Mesenchymal stem cell (in vitro differentiated cells and primary cell): ENCODE data around the gene NMBR. TPM values are rescaled to one million over a fixed set of nuclear protein-coding genes. Genes with fewer than 3 reads are reported as not detected.

ENCODE experiments used
- DNase-seq: peaks from one replicate; pipeline ENCODE4 v3.0.0-alpha.2; 2013
- H2AFZ ChIP-seq: one replicate; pipeline ENCODE4 v1.6.1; 2013; ENCODE audit warnings: low read depth, mild to moderate bottlenecking, control low read depth, inconsistent platforms, low read length, moderate library complexity
- H2AK5ac ChIP-seq: 2 replicates; pipeline ENCODE4 v1.6.1; 2013; ENCODE audit warnings: low read length, moderate library complexity, mild to moderate bottlenecking, inconsistent platforms; ENCODE audit not compliant: severe bottlenecking
- H2BK120ac ChIP-seq: one replicate; pipeline ENCODE4 v1.6.1; 2013; ENCODE audit warnings: low read depth, mild to moderate bottlenecking, inconsistent platforms, low read length, moderate library complexity
- H2BK12ac ChIP-seq, 2 experiments: one replicate each; pipeline ENCODE4 v1.6.1; 2013; ENCODE audit warnings: inconsistent platforms in 2 of 2, low read length in 2 of 2, mild to moderate bottlenecking in 2 of 2, moderate library complexity in 2 of 2, control low read depth in 1 of 2
- H2BK15ac ChIP-seq: one replicate; pipeline ENCODE4 v1.6.1; 2013; ENCODE audit warnings: mild to moderate bottlenecking, low read depth, inconsistent platforms; ENCODE audit not compliant: poor library complexity, severe bottlenecking
- H2BK5ac ChIP-seq: 2 replicates; pipeline ENCODE4 v1.6.1; 2013; ENCODE audit warnings: low read depth, mild to moderate bottlenecking, low read length, control low read depth, inconsistent platforms; ENCODE audit not compliant: poor library complexity, severe bottlenecking
- H3K14ac ChIP-seq, 2 experiments: one replicate each; pipeline ENCODE4 v1.6.1; 2013; ENCODE audit warnings: inconsistent platforms in 2 of 2, low read length in 2 of 2, control low read depth in 1 of 2, mild to moderate bottlenecking in 1 of 2, moderate library complexity in 1 of 2
- H3K18ac ChIP-seq, 2 experiments: one replicate each; pipeline ENCODE4 v1.6.1; 2013; ENCODE audit warnings: inconsistent platforms in 2 of 2, low read length in 2 of 2, control low read depth in 1 of 2, low read depth in 1 of 2, mild to moderate bottlenecking in 1 of 2
- H3K23ac ChIP-seq, 2 experiments: one replicate each; pipeline ENCODE4 v1.6.1; 2013; ENCODE audit warnings: inconsistent platforms in 2 of 2, low read length in 2 of 2, mild to moderate bottlenecking in 2 of 2, moderate library complexity in 2 of 2, control low read depth in 1 of 2
- H3K27ac ChIP-seq: 2 replicates; pipeline ENCODE4 v1.5.1; 2013; ENCODE audit warnings: mild to moderate bottlenecking, moderate library complexity, low read length, control low read depth, inconsistent platforms; ENCODE audit not compliant: poor library complexity, severe bottlenecking
- H3K27me3 ChIP-seq, 2 experiments: 2 replicates each; pipeline versions ENCODE4 v1.6.1 to v1.7.0; 2013; ENCODE audit warnings: low read length in 2 of 2, mild to moderate bottlenecking in 2 of 2, moderate library complexity in 2 of 2, control low read depth in 1 of 2, inconsistent platforms in 1 of 2; ENCODE audit not compliant: control insufficient read depth in 1 of 2, insufficient read depth in 1 of 2
- H3K36me3 ChIP-seq, 2 experiments: 2 replicates each; pipeline versions ENCODE4 v1.6.1 to v1.7.0; 2013; ENCODE audit warnings: low read length in 2 of 2, control low read depth in 1 of 2, inconsistent platforms in 1 of 2, low read depth in 1 of 2, mild to moderate bottlenecking in 1 of 2; ENCODE audit not compliant: insufficient read depth in 2 of 2, control insufficient read depth in 1 of 2
- H3K4ac ChIP-seq, 2 experiments: one replicate each; pipeline ENCODE4 v1.6.1; 2013; ENCODE audit warnings: inconsistent platforms in 2 of 2, low read length in 2 of 2, mild to moderate bottlenecking in 2 of 2, moderate library complexity in 2 of 2, control low read depth in 1 of 2, low read depth in 1 of 2
- H3K4me1 ChIP-seq: 2 replicates; pipeline ENCODE4 v1.6.1; 2013; ENCODE audit warnings: low read depth, low read length, control low read depth; ENCODE audit not compliant: control insufficient read depth, insufficient read depth
- H3K4me2 ChIP-seq: 2 replicates; pipeline ENCODE4 v1.6.1; 2013; ENCODE audit warnings: low read length, mild to moderate bottlenecking, inconsistent platforms; ENCODE audit not compliant: poor library complexity, severe bottlenecking
- H3K4me3 ChIP-seq, 2 experiments: 2 replicates each; pipeline versions ENCODE4 v1.5.1 to v1.7.0; 2013; ENCODE audit warnings: low read length in 2 of 2, mild to moderate bottlenecking in 2 of 2, control low read depth in 1 of 2, low read depth in 1 of 2; ENCODE audit not compliant: insufficient read depth in 1 of 2
- H3K79me1 ChIP-seq: replicated peaks from 2 replicates; pipeline ENCODE4 v1.6.1; 2013; ENCODE audit warnings: mild to moderate bottlenecking, control low read depth, low read length, inconsistent platforms; ENCODE audit not compliant: poor library complexity, severe bottlenecking
- H3K9ac ChIP-seq: 2 replicates; pipeline ENCODE4 v1.7.0; 2013; ENCODE audit warnings: mild to moderate bottlenecking, low read length, moderate library complexity
- H3K9me3 ChIP-seq: 2 replicates; pipeline ENCODE4 v1.7.0; 2013; ENCODE audit warnings: mild to moderate bottlenecking, low read length; ENCODE audit not compliant: control insufficient read depth
- H4K8ac ChIP-seq: one replicate; pipeline ENCODE4 v1.6.1; 2013; ENCODE audit warnings: inconsistent platforms, mild to moderate bottlenecking, low read length, moderate library complexity
- H4K91ac ChIP-seq: one replicate; pipeline ENCODE4 v1.6.1; 2013; ENCODE audit warnings: mild to moderate bottlenecking, low read length, inconsistent platforms
- WGBS: methylation state at CpG from one replicate; pipeline ENCODE4 v1.1.7; 2013; ENCODE audit warnings: mixed read lengths; 5-methylcytosine and 5-hydroxymethylcytosine counted together
- polyA plus RNA-seq, 2 experiments: library from polyadenylated mRNA; stranded (reverse); fragments of 200-250 nt; gene quantifications; one replicate each; pipeline ENCODE4 v1.2.3, GENCODE V29; 2013

Gene NMBR
- polyA plus RNA-seq (2013, experiment 1 of 2): 0.06 TPM
- not detected for polyA plus RNA-seq (2013, experiment 2 of 2)

DNA sequence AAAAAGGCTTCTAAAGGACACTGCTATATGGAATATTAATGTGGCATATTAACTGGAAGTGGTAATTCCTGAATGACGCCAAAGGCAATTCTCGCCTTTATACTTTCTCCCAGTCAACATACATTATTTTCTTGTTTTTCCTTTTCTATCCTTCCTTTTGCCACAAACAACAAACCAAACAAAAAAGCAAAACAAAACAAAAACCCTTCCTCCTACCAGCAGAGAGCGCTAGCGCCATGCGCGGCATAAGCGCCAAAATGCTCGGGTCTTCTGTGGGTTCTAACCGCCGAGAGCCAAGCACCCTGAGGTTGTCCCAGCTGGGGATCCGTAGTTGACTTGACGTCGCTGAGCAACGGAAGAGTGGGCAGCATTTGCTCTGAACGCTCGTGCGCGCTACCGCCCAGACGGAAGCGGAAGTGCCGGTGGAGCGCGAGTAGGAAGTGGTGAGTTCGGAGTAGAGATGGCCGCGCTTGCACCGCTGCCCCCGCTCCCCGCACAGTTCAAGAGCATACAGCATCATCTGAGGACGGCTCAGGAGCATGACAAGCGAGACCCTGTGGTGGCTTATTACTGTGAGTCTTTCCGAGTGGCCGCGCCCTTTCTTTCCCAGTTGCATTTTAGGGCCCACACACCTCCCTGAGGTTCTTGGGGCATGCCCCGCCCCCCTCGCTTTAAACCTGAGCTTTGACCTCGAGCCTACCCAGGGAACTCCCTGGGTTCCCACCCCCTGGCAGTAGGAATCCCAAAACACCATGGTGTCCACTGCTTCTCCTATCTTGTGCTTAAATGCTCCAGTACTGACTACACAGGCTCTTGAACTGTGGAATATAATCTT lies at the start of gene NMBR, which contains the start of gene VTA1:
Gene NMBR (minus strand): TSS at position 295 of the 835 bp plus-strand sequence. CDS start 58,464 bp downstream, outside the sequence.
Gene VTA1 (plus strand): TSS at position 436 of the 835 bp plus-strand sequence. CDS start 25 bp downstream, at position 461.
- peak within 1 kb of the TSS; percentile 5 to 63 for H3K4ac ChIP-seq
- H3K9me3 ChIP-seq: no peaks in the 10 kb centered on the region
- no peak within 1 kb of the TSS for H4K91ac ChIP-seq
- H3K79me1 ChIP-seq: peaks cover 3% of the 10 kb centered on the region
- no peak within 1 kb of the TSS for H3K23ac ChIP-seq
- peak within 1 kb of the TSS; percentile 10 for H2AK5ac ChIP-seq
- H3K4me1 ChIP-seq: no peaks in the 10 kb centered on the region
- H3K9ac ChIP-seq: peak within 1 kb of the TSS; percentile 95
- H4K8ac ChIP-seq: peak within 1 kb of the TSS; percentile 83
- no peak within 1 kb of the TSS for H2BK15ac ChIP-seq
- H2AFZ ChIP-seq: peak within 1 kb of the TSS; percentile 55
- no peak within 1 kb of the TSS for H2BK120ac ChIP-seq
- peaks cover 0 to 2% of the 10 kb centered on the region in 2 experiments for H3K36me3 ChIP-seq
- H3K4me3 ChIP-seq: peak within 1 kb of the TSS; percentile 81 to 95
- peak within 1 kb of the TSS; percentile 80 for H3K4me2 ChIP-seq
- no peak within 1 kb of the TSS for H2BK5ac ChIP-seq
- peak within 1 kb of the TSS; percentile 37 to 44 for H3K18ac ChIP-seq
- peak; percentile 99 for DNase-seq
- no peak within 1 kb of the TSS for H3K14ac ChIP-seq
- H2BK12ac ChIP-seq: no peak within 1 kb of the TSS
- H3K27me3 ChIP-seq: no peaks in the 10 kb centered on the region
- peak within 1 kb of the TSS; percentile 26 for H3K27ac ChIP-seq
- under 1% methylated on average over 38 of the region's 38 CpGs for WGBS

DNA sequence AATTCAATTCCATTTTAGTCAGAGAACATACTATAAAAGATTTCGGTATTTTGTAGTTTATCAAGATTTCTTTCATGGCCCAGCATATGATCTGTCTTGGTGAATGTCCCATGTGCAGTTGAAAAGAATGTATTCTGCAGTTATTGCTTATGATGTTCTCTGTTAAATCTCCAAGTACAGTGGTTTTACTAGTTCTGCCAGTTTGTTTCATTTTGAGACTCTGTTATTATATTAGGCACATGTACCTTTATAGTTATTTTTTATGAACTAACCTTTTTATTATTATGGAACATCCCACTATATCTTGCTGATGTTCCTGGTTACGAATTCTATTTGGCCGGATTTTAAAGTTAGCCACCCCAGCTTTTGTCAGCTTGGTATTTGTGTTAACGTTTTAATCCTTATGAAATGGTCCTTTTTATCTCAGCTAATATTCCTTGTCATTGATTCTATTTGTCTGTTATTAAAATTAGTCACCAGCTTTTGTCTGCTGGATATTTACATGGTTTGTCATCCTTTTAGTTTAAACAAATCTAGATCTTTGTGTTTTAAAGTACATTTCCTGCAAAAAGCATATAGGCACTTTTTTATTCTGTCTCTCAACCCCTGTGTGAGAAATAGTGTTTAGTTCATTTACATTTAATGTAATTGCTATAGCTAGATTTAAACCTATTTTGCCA lies 49.1 kb upstream of the NMBR start:
- Histone ChIP-seq H3K18ac (no peak overlapping the region), H3K27me3 (no peaks in the 10 kb centered on the region), H2BK120ac (no peak overlapping the region), H3K9me3 (no peaks in the 10 kb centered on the region), H2BK5ac (no peak overlapping the region), H2AFZ (no peak overlapping the region), H4K8ac (no peak overlapping the region), H3K36me3 (peaks cover 0 to 49% of the 10 kb centered on the region in 2 experiments), H3K4me1 (no peaks in the 10 kb centered on the region), H3K14ac (no peak overlapping the region), H3K4me2 (no peak overlapping the region), H3K4ac (no peak overlapping the region), H2AK5ac (no peak overlapping the region), H3K23ac (no peak overlapping the region), H3K4me3 (no peak overlapping the region), H2BK12ac (no peak overlapping the region), H4K91ac (no peak overlapping the region), H3K79me1 (peaks cover 10% of the 10 kb centered on the region), H3K27ac (no peak overlapping the region), H3K9ac (no peak overlapping the region), H2BK15ac (no peak overlapping the region)
- DNase-seq: peak; percentile 13
- 100% methylated on average over 3 of the region's 4 CpGs for WGBS

DNA sequence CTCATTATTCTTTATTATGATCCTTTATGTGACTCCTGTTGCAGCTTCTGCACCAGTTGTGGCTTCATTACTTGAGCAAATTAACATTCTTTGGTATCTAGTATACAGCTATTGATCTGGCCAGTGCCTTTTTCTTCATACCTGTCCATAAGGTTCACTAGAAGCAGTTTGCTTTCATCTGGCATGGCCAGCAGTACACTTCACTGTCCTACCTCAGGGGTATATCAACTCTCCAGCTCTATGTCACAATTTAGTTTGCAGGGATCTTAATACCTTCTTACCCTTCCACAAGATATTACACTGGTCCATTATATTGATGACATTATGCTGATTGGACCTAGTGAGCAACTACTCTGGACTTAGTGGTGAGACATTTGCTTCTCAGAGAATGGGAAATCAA lies 46.7 kb upstream of the NMBR start:
- Histone ChIP-seq H3K4me1 (no peaks in the 10 kb centered on the region), H2BK120ac (no peak overlapping the region), H3K23ac (no peak overlapping the region), H2BK5ac (no peak overlapping the region), H2BK15ac (no peak overlapping the region), H3K14ac (no peak overlapping the region), H4K91ac (no peak overlapping the region), H3K4me2 (no peak overlapping the region), H3K4me3 (no peak overlapping the region), H2AK5ac (no peak overlapping the region), H3K9me3 (no peaks in the 10 kb centered on the region), H2AFZ (no peak overlapping the region), H3K27me3 (no peaks in the 10 kb centered on the region), H3K4ac (no peak overlapping the region), H3K18ac (no peak overlapping the region), H4K8ac (no peak overlapping the region), H3K9ac (no peak overlapping the region), H3K79me1 (peaks cover 10% of the 10 kb centered on the region), H2BK12ac (no peak overlapping the region), H3K27ac (no peak overlapping the region), H3K36me3 (peaks cover 4 to 43% of the 10 kb centered on the region in 2 experiments)
- DNase-seq: no peak

DNA sequence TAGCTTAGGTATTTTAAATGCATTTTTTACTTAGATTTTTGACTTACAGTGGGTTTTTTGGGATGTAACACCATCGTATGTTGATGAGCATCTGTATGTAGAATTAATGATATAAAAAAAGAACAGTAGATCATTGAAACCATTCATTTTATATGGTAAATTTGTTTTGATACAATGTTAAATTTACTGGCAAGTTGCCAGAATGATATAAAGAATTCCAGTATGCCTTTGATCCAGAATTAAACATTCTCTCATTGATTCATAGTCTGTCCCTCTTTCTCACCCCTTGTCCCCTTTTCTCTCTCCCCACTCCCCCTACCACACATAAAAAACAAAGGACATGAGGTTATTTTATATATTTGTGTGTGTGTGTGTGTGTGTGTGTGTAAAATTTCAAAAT lies 45.4 kb upstream of the NMBR start:
- Histone ChIP-seq H3K4ac (no peak overlapping the region), H3K9me3 (no peaks in the 10 kb centered on the region), H2AFZ (no peak overlapping the region), H3K79me1 (peaks cover 13% of the 10 kb centered on the region), H2BK120ac (no peak overlapping the region), H3K4me3 (no peak overlapping the region), H3K27ac (no peak overlapping the region), H2BK12ac (no peak overlapping the region), H3K4me1 (no peaks in the 10 kb centered on the region), H3K4me2 (no peak overlapping the region), H2AK5ac (no peak overlapping the region), H4K91ac (no peak overlapping the region), H3K14ac (no peak overlapping the region), H3K36me3 (peaks cover 4 to 37% of the 10 kb centered on the region in 2 experiments), H3K18ac (no peak overlapping the region), H4K8ac (no peak overlapping the region), H3K9ac (no peak overlapping the region), H3K23ac (no peak overlapping the region), H2BK15ac (no peak overlapping the region), H2BK5ac (no peak overlapping the region), H3K27me3 (no peaks in the 10 kb centered on the region)
- no CpG with 5 or more reads among the region's 1 CpG for WGBS
- DNase-seq: no peak
